ENCODE measurements around the gene HDAC9. TPM values are rescaled to one million over a fixed set of nuclear protein-coding genes. Genes with fewer than 3 reads are reported as not detected.

Gene HDAC9
- total RNA-seq, 2 donors from 2014 or later, result 4.9 to 12.9 TPM

GRCh38 chr7:18864967-18865366, 369.4 kb downstream of the HDAC9 start:
- DNase-seq, result no peak
- TF ChIP-seq POLR2A (IDR thresholded peaks at IDR 0.05), result no peak
- no peak for TF ChIP-seq CTCF (IDR thresholded peaks at IDR 0.05)
- WGBS, 2 donors, result 55 to 65% methylated on average over 3 of the region's 3 CpGs
- no peaks in the 10 kb centered on the region for H3K4me1 ChIP-seq
- H3K36me3 ChIP-seq (replicated peaks in 1 of 2; ENCODE audit: insufficient read depth in 1 of 2, low read depth in 2 of 2), result no peaks in the 10 kb centered on the region
- intact Hi-C loops (cut with DNase I), result no loop called here
- ATAC-seq, result no peak
- H3K27ac ChIP-seq, result no peak overlapping the region
- no peak overlapping the region for H3K4me3 ChIP-seq
- no peaks in the 10 kb centered on the region for H3K9me3 ChIP-seq
- H3K27me3 ChIP-seq, result no peaks in the 10 kb centered on the region

- no peaks in the 10 kb centered on the region for H3K4me1 ChIP-seq
- WGBS, 2 donors, result 67 to 69% methylated on average over 4 of the region's 4 CpGs
- TF ChIP-seq POLR2A (IDR thresholded peaks at IDR 0.05) (no peak), CTCF (IDR thresholded peaks at IDR 0.05) (no peak)
- H3K36me3 ChIP-seq (replicated peaks in 1 of 2; ENCODE audit: insufficient read depth in 1 of 2, low read depth in 2 of 2), result no peaks in the 10 kb centered on the region
- no peaks in the 10 kb centered on the region for H3K27me3 ChIP-seq
- intact Hi-C loops (cut with DNase I), result no loop called here
- H3K4me3 ChIP-seq, result no peak overlapping the region
- ATAC-seq, result peak; percentile 68
- H3K9me3 ChIP-seq, result no peaks in the 10 kb centered on the region
- no peak overlapping the region for H3K27ac ChIP-seq
- DNase-seq, result peak; percentile 25 to 58 (median 40)
These were observed 370.9 kb downstream of the HDAC9 start for GRCh38 chr7:18866359-18867036.

- 63 to 65% methylated on average over 2 of the region's 2 CpGs for WGBS, 2 donors
- Histone ChIP-seq H3K27me3 (no peaks in the 10 kb centered on the region), H3K36me3 (replicated peaks in 1 of 2; ENCODE audit: insufficient read depth in 1 of 2, low read depth in 2 of 2) (no peaks in the 10 kb centered on the region), H3K4me1 (no peaks in the 10 kb centered on the region), H3K27ac (no peak overlapping the region), H3K4me3 (no peak overlapping the region), H3K9me3 (no peaks in the 10 kb centered on the region)
- intact Hi-C loops (cut with DNase I), result no loop called here
- ATAC-seq (no peak), DNase-seq (no peak)
- no peak for TF ChIP-seq CTCF (IDR thresholded peaks at IDR 0.05)
- TF ChIP-seq POLR2A (IDR thresholded peaks at IDR 0.05), result no peak
These were observed 376.8 kb downstream of the HDAC9 start for GRCh38 chr7:18872344-18872743.

- no peak for DNase-seq
- intact Hi-C loops (cut with DNase I), result no loop called here
- Histone ChIP-seq H3K4me1 (no peaks in the 10 kb centered on the region), H3K27me3 (no peaks in the 10 kb centered on the region), H3K36me3 (replicated peaks in 1 of 2; ENCODE audit: insufficient read depth in 1 of 2, low read depth in 2 of 2) (no peaks in the 10 kb centered on the region), H3K9me3 (no peaks in the 10 kb centered on the region), H3K4me3 (no peak overlapping the region), H3K27ac (no peak overlapping the region)
- TF ChIP-seq CTCF (IDR thresholded peaks at IDR 0.05), result no peak
- TF ChIP-seq POLR2A (IDR thresholded peaks at IDR 0.05), result no peak
- ATAC-seq, result no peak
- WGBS, 2 donors, result 67 to 70% methylated on average over 5 of the region's 5 CpGs
These were observed 378.3 kb downstream of the HDAC9 start for GRCh38 chr7:18873734-18874336.

GRCh38 chr7:18874880-18875279, 379.3 kb downstream of the HDAC9 start:
- Histone ChIP-seq H3K36me3 (replicated peaks in 1 of 2; ENCODE audit: insufficient read depth in 1 of 2, low read depth in 2 of 2) (no peaks in the 10 kb centered on the region), H3K27me3 (no peaks in the 10 kb centered on the region), H3K4me3 (no peak overlapping the region), H3K9me3 (no peaks in the 10 kb centered on the region), H3K27ac (no peak overlapping the region), H3K4me1 (no peaks in the 10 kb centered on the region)
- 49 to 50% methylated on average over 1 of the region's 1 CpG for WGBS, 2 donors
- intact Hi-C loops (cut with DNase I), result no loop called here
- no peak for ATAC-seq
- DNase-seq, result no peak
- no peak for TF ChIP-seq CTCF (IDR thresholded peaks at IDR 0.05)
- no peak for TF ChIP-seq POLR2A (IDR thresholded peaks at IDR 0.05)
